K562 (cell line): ENCODE measurements around the gene TMEM144. TPM values are rescaled to one million over a fixed set of nuclear protein-coding genes. Genes with fewer than 3 reads are reported as not detected.

Experiments
- BDP1 ChIP-seq: IDR thresholded peaks from 3 replicates; pipeline ENCODE4 v1.6.1; 2011; ENCODE audit not compliant: insufficient read length, insufficient read depth
- DMBX1 ChIP-seq: fragments of 250-450 bp; sonication (Bioruptor Pico); IDR thresholded peaks from 2 replicates; pipeline ENCODE4 v1.8.0; 2022; ENCODE audit warnings: inconsistent platforms, mild to moderate bottlenecking, moderate library complexity, borderline replicate concordance
- GABPA ChIP-seq: fragments of 200-800 bp; sonication (Bioruptor generic); conservative IDR thresholded peaks from 2 replicates; pipeline ENCODE4 v1.6.1; 2016; ENCODE audit warnings: low read depth, missing genetic modification characterization, missing compliant biosample characterization
- GATAD2B ChIP-seq: fragments of 450-650 bp; IDR thresholded peaks from 2 replicates; pipeline ENCODE4 v1.6.1; 2017; ENCODE audit warnings: mild to moderate bottlenecking, borderline replicate concordance
- IRF2 ChIP-seq: sonication (generic); formaldehyde crosslinking; IDR thresholded peaks from 2 replicates; pipeline ENCODE4 v1.8.1; 2022; ENCODE audit warnings: mild to moderate bottlenecking, missing genetic modification reagents
- NONO ChIP-seq, 2 experiments: fragments of 200-400 bp in 1 of 2; fragments of 450-650 bp in 1 of 2; formaldehyde crosslinking in 1 of 2; IDR thresholded peaks; 2 replicates each; pipeline ENCODE4 v1.6.1; 2017; ENCODE audit warnings: low read depth in 2 of 2, mild to moderate bottlenecking in 2 of 2, moderate library complexity in 2 of 2, low read length in 1 of 2
- STAT5A ChIP-seq: IDR thresholded peaks from 2 replicates; pipeline ENCODE4 v1.6.1; 2012; ENCODE audit warnings: low read length, inconsistent platforms, borderline replicate concordance
- polyA plus RNA-seq, 8 experiments: library from polyadenylated mRNA; depleted of rRNA in 4 of 8; stranded (reverse) in 5 of 8; unstranded in 3 of 8; fragments of >200 nt; fragmentation: Nextera tagmentation in 2 of 8; fragmentation: Illumina TruSeq in 1 of 8; extraction: Ambion mirVana in 2 of 8; extraction: Trizol in 1 of 8; gene quantifications; 2 replicates each; pipeline versions ENCODE4 v1.2.1 to v1.2.3, GENCODE V29; 2011 to 2014; ENCODE audit warnings: inconsistent platforms in 1 of 8, missing spikeins in 1 of 8
- total RNA-seq, 7 experiments: library from RNA; depleted of rRNA in 6 of 7; stranded (reverse); fragments of >200 nt in 6 of 7; fragmentation: Illumina TruSeq in 2 of 7; extraction: Trizol in 2 of 7; gene quantifications; 2 replicates each; pipeline versions ENCODE4 v1.2.1 to v1.2.3, GENCODE V29; 2011 to 2021; ENCODE audit warnings: low replicate concordance in 1 of 7
- TF ChIP-seq, protein P1 (sequence below): sonication (generic); formaldehyde crosslinking; IDR thresholded peaks from 2 replicates; pipeline ENCODE4 v1.8.1; 2023; ENCODE audit warnings: missing genetic modification reagents, mild to moderate bottlenecking, borderline replicate concordance
- TF ChIP-seq, protein P2 (sequence below), 2 experiments: fragments of 450-650 bp; IDR thresholded peaks; 2 replicates each; pipeline ENCODE4 v1.6.1; 2018; ENCODE audit warnings: mild to moderate bottlenecking in 2 of 2, low read depth in 1 of 2; ENCODE audit not compliant: partially characterized antibody in 2 of 2
- TF ChIP-seq, protein P3 (sequence below): IDR thresholded peaks from 3 replicates; pipeline ENCODE4 v1.6.1; 2011; ENCODE audit warnings: borderline replicate concordance, mild to moderate bottlenecking; ENCODE audit not compliant: insufficient read length, insufficient read depth
- TF ChIP-seq, protein P4 (sequence below): fragments of 450-650 bp; formaldehyde crosslinking; IDR thresholded peaks from 2 replicates; pipeline ENCODE4 v1.4.0; 2022; ENCODE audit warnings: mild to moderate bottlenecking, moderate library complexity

TMEM144 gene
- total and polyA plus RNA-seq, 9 of the 15 experiments (the other 6 are each of a cell fraction or from before 2014, with no cell fraction given): 4.0 to 12.0 (median 6.1) TPM

DNA sequence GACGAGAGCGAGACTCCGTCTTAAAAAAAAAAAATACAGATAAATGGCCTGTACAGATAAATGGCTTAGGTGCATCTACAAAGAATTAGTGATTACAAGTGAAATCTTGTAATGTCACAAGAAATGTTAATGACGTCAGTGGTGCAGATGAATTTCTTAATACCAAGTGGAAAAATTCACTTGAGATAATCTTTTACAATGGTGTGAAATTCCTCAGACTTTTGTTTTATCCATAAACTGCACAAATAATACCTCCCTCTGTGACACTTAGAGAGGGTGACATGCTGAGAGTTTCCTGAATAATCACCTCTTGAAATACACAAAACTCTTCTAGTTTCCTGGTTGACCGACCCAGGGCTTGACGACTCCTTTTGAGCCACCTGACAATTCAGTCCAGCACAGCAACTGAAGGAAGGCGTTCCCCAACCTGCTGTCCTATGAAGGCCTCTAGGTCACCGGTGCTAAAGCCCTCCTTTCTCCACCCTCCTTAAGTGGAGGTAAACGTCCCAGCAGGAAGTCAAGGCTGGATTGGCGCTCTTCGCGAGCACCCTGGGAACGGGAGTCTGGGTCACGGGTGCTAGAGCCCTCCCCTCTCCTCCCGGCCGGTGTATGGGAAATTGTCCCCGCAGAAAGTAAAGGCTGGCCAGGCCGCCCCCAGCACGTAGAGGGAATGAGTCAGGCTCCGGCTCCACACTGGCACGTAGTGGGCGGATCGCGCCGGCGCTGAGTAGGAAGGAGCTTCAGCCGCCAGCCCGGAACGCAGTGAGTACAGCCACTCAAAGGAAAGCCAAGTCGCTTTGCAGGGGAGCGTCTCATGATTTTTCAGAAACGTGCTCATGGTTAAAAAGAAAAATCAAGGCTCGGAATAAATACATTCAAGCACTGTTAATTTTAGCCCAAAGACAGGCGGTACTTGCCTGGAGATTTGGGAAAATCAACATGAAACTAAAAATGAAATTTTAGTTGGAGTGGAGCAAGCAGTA lies at the start of gene TMEM144 (continued):
- TF ChIP-seq IRF2: no peak
- TF ChIP-seq, protein P1, sequence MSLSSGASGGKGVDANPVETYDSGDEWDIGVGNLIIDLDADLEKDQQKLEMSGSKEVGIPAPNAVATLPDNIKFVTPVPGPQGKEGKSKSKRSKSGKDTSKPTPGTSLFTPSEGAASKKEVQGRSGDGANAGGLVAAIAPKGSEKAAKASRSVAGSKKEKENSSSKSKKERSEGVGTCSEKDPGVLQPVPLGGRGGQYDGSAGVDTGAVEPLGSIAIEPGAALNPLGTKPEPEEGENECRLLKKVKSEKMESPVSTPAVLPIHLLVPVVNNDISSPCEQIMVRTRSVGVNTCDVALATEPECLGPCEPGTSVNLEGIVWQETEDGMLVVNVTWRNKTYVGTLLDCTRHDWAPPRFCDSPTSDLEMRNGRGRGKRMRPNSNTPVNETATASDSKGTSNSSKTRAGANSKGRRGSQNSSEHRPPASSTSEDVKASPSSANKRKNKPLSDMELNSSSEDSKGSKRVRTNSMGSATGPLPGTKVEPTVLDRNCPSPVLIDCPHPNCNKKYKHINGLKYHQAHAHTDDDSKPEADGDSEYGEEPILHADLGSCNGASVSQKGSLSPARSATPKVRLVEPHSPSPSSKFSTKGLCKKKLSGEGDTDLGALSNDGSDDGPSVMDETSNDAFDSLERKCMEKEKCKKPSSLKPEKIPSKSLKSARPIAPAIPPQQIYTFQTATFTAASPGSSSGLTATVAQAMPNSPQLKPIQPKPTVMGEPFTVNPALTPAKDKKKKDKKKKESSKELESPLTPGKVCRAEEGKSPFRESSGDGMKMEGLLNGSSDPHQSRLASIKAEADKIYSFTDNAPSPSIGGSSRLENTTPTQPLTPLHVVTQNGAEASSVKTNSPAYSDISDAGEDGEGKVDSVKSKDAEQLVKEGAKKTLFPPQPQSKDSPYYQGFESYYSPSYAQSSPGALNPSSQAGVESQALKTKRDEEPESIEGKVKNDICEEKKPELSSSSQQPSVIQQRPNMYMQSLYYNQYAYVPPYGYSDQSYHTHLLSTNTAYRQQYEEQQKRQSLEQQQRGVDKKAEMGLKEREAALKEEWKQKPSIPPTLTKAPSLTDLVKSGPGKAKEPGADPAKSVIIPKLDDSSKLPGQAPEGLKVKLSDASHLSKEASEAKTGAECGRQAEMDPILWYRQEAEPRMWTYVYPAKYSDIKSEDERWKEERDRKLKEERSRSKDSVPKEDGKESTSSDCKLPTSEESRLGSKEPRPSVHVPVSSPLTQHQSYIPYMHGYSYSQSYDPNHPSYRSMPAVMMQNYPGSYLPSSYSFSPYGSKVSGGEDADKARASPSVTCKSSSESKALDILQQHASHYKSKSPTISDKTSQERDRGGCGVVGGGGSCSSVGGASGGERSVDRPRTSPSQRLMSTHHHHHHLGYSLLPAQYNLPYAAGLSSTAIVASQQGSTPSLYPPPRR (CRISPR knock-in tag): no peak
- TF ChIP-seq, protein P2, sequence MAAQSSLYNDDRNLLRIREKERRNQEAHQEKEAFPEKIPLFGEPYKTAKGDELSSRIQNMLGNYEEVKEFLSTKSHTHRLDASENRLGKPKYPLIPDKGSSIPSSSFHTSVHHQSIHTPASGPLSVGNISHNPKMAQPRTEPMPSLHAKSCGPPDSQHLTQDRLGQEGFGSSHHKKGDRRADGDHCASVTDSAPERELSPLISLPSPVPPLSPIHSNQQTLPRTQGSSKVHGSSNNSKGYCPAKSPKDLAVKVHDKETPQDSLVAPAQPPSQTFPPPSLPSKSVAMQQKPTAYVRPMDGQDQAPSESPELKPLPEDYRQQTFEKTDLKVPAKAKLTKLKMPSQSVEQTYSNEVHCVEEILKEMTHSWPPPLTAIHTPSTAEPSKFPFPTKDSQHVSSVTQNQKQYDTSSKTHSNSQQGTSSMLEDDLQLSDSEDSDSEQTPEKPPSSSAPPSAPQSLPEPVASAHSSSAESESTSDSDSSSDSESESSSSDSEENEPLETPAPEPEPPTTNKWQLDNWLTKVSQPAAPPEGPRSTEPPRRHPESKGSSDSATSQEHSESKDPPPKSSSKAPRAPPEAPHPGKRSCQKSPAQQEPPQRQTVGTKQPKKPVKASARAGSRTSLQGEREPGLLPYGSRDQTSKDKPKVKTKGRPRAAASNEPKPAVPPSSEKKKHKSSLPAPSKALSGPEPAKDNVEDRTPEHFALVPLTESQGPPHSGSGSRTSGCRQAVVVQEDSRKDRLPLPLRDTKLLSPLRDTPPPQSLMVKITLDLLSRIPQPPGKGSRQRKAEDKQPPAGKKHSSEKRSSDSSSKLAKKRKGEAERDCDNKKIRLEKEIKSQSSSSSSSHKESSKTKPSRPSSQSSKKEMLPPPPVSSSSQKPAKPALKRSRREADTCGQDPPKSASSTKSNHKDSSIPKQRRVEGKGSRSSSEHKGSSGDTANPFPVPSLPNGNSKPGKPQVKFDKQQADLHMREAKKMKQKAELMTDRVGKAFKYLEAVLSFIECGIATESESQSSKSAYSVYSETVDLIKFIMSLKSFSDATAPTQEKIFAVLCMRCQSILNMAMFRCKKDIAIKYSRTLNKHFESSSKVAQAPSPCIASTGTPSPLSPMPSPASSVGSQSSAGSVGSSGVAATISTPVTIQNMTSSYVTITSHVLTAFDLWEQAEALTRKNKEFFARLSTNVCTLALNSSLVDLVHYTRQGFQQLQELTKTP (IDR thresholded peaks at IDR 0.05; ENCODE audit: low read depth in 1 of 2, partially characterized antibody in 2 of 2): no peak
- TF ChIP-seq, protein P3, sequence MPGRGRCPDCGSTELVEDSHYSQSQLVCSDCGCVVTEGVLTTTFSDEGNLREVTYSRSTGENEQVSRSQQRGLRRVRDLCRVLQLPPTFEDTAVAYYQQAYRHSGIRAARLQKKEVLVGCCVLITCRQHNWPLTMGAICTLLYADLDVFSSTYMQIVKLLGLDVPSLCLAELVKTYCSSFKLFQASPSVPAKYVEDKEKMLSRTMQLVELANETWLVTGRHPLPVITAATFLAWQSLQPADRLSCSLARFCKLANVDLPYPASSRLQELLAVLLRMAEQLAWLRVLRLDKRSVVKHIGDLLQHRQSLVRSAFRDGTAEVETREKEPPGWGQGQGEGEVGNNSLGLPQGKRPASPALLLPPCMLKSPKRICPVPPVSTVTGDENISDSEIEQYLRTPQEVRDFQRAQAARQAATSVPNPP: no peak
- no peak for TF ChIP-seq GATAD2B
- no peak for TF ChIP-seq STAT5A
- TF ChIP-seq, protein P4, sequence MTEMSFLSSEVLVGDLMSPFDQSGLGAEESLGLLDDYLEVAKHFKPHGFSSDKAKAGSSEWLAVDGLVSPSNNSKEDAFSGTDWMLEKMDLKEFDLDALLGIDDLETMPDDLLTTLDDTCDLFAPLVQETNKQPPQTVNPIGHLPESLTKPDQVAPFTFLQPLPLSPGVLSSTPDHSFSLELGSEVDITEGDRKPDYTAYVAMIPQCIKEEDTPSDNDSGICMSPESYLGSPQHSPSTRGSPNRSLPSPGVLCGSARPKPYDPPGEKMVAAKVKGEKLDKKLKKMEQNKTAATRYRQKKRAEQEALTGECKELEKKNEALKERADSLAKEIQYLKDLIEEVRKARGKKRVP: no peak
- TF ChIP-seq NONO (IDR thresholded peaks at IDR 0.05; ENCODE audit: low read depth in 2 of 2, low read length in 1 of 2): no peak
- no peak for TF ChIP-seq DMBX1 (CRISPR knock-in tag)
- no peak for TF ChIP-seq BDP1
- TF ChIP-seq GABPA (tag): peak; percentile 55
